ENCODE results near the gene CACNA1C. TPM values are rescaled to one million over a fixed set of nuclear protein-coding genes. Genes with fewer than 3 reads are reported as not detected.

CACNA1C gene
- total RNA-seq, 1 experiment from 2014 or later = not detected

- no peak for DNase-seq
- no peaks in the 10 kb centered on the region for H4K20me1 ChIP-seq (ENCODE audit: insufficient read depth)
- no peaks in the 10 kb centered on the region for H3K9me2 ChIP-seq (ENCODE audit: insufficient read depth)
- H3K4me2 ChIP-seq = no peak overlapping the region
- no peak overlapping the region for H3K27ac ChIP-seq
- ChIA-PET POLR2A (ENCODE audit: unreplicated experiment) (no interaction called here), CTCF (no interaction called here)
- BruUV-seq (replicated peaks) = no TSS peak
- H3K9me3 ChIP-seq (ENCODE audit: insufficient read depth, low read depth) = no peaks in the 10 kb centered on the region
- no peak overlapping the region for H3K4me3 ChIP-seq
- no peaks in the 10 kb centered on the region for H3K36me3 ChIP-seq (ENCODE audit: low read depth)
- no peaks in the 10 kb centered on the region for H3K4me1 ChIP-seq (replicated peaks; ENCODE audit: insufficient read depth)
- H3F3A ChIP-seq (ENCODE audit: insufficient read depth, low read depth) = no peaks in the 10 kb centered on the region
- TF ChIP-seq CTCF (conservative IDR thresholded peaks at IDR 0.05) = no peak
- no peak for TF ChIP-seq EZH2 (IDR thresholded peaks at IDR 0.05; ENCODE audit: low read depth)
- no peak overlapping the region for H2AFZ ChIP-seq
- intact Hi-C loops (cut with micrococcal nuclease; ENCODE audit: unreplicated experiment) = no loop called here
- H3K27me3 ChIP-seq (ENCODE audit: insufficient read depth, low read depth) = peaks cover 98% of the 10 kb centered on the region
- no peaks in the 10 kb centered on the region for H3K79me2 ChIP-seq (ENCODE audit: low read depth)
These were observed 404.0 kb downstream of the CACNA1C start for GRCh38 chr12:2456813-2457186.

DNA sequence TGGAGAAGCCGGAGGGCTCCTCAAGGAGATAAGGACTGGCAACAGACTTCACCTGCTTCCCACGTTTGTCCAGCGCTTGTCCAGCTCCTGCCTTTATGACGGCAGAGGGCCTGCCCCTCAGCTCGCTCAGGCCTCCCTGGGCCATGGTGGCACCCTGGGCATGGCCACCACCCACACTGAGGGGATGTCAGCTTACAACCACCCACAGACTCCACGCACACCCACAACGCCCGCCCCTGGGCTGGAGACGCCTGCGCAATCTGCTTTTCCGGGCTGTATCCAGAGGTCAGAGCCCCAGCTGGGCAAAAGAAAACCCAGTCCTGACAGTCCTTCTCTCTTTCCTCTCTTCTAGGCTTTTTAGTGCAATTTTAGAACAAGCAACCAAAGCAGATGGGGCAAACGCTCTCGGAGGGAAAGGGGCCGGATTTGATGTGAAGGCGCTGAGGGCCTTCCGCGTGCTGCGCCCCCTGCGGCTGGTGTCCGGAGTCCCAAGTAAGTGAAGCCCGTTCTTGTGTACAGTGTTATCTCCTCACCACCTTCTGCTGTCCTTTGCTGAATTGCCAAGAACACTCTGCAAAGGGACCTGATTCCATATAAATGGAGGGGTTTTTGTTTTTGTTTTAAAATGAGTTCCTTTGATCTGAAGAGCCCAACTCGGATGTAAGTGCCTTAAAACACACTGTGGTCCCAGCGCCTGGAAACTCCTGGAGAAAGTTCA, 404.6 kb downstream of the CACNA1C start:
- no peaks in the 10 kb centered on the region for H3K9me2 ChIP-seq (ENCODE audit: insufficient read depth)
- POLR2A ChIA-PET (ENCODE audit: unreplicated experiment) = no interaction called here
- no peaks in the 10 kb centered on the region for H4K20me1 ChIP-seq (ENCODE audit: insufficient read depth)
- no peaks in the 10 kb centered on the region for H3K79me2 ChIP-seq (ENCODE audit: low read depth)
- H3K9me3 ChIP-seq (ENCODE audit: insufficient read depth, low read depth) = no peaks in the 10 kb centered on the region
- no peaks in the 10 kb centered on the region for H3K4me1 ChIP-seq (replicated peaks; ENCODE audit: insufficient read depth)
- BruUV-seq (replicated peaks) = no TSS peak
- peaks cover 98% of the 10 kb centered on the region for H3K27me3 ChIP-seq (ENCODE audit: insufficient read depth, low read depth)
- no peak overlapping the region for H2AFZ ChIP-seq
- no peak overlapping the region for H3K4me2 ChIP-seq
- CTCF ChIA-PET = no interaction called here
- DNase-seq = no peak
- no peak overlapping the region for H3K4me3 ChIP-seq
- intact Hi-C loops (cut with micrococcal nuclease; ENCODE audit: unreplicated experiment) = no loop called here
- TF ChIP-seq EZH2 (IDR thresholded peaks at IDR 0.05; ENCODE audit: low read depth) (no peak), CTCF (conservative IDR thresholded peaks at IDR 0.05) (no peak)
- H3K27ac ChIP-seq = no peak overlapping the region
- H3K36me3 ChIP-seq (ENCODE audit: low read depth) = no peaks in the 10 kb centered on the region
- H3F3A ChIP-seq (ENCODE audit: insufficient read depth, low read depth) = no peaks in the 10 kb centered on the region

DNA sequence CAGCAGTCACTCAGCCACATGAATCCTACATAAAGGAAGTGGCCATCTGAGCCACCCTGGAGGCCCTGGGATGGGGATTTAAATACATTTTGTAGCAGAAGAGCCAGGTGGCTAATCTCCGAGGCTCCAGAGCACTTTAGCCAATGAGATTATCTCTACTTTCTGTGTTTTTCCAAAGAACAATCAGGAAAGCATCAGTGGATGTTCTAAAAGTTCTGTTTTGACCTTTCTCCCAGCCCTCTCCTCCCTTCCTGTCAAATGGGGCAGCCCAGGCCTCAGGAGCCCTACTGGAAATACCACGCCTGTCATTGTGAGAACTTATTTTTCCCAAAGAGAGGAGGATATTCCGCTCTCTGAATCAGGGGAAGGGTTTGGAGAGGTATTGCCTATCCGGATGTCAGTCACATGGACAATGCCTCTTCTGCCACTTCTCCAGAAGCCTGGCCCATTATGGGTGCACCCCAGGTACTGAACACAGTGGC, 405.2 kb downstream of the CACNA1C start:
- no peak overlapping the region for H2AFZ ChIP-seq
- no peak for DNase-seq
- intact Hi-C loops (cut with micrococcal nuclease; ENCODE audit: unreplicated experiment) = no loop called here
- H3K9me2 ChIP-seq (ENCODE audit: insufficient read depth) = no peaks in the 10 kb centered on the region
- ChIA-PET POLR2A (ENCODE audit: unreplicated experiment) (no interaction called here), CTCF (no interaction called here)
- H3K27ac ChIP-seq = no peak overlapping the region
- no peaks in the 10 kb centered on the region for H3K79me2 ChIP-seq (ENCODE audit: low read depth)
- no peak overlapping the region for H3K4me3 ChIP-seq
- H3F3A ChIP-seq (ENCODE audit: insufficient read depth, low read depth) = no peaks in the 10 kb centered on the region
- no peaks in the 10 kb centered on the region for H3K4me1 ChIP-seq (replicated peaks; ENCODE audit: insufficient read depth)
- no peak for TF ChIP-seq EZH2 (IDR thresholded peaks at IDR 0.05; ENCODE audit: low read depth)
- no peak for TF ChIP-seq CTCF (conservative IDR thresholded peaks at IDR 0.05)
- no TSS peak for BruUV-seq (replicated peaks)
- no peaks in the 10 kb centered on the region for H3K36me3 ChIP-seq (ENCODE audit: low read depth)
- H3K9me3 ChIP-seq (ENCODE audit: insufficient read depth, low read depth) = no peaks in the 10 kb centered on the region
- H4K20me1 ChIP-seq (ENCODE audit: insufficient read depth) = no peaks in the 10 kb centered on the region
- H3K4me2 ChIP-seq = no peak overlapping the region
- H3K27me3 ChIP-seq (ENCODE audit: insufficient read depth, low read depth) = peaks cover 96% of the 10 kb centered on the region

All from PC-9 (cell line).